ENCODE results near the gene ESD.

GRCh38 chr13:46799139-46799538, 2.2 kb upstream of the ESD start:
- TF ChIP-seq, protein P1, sequence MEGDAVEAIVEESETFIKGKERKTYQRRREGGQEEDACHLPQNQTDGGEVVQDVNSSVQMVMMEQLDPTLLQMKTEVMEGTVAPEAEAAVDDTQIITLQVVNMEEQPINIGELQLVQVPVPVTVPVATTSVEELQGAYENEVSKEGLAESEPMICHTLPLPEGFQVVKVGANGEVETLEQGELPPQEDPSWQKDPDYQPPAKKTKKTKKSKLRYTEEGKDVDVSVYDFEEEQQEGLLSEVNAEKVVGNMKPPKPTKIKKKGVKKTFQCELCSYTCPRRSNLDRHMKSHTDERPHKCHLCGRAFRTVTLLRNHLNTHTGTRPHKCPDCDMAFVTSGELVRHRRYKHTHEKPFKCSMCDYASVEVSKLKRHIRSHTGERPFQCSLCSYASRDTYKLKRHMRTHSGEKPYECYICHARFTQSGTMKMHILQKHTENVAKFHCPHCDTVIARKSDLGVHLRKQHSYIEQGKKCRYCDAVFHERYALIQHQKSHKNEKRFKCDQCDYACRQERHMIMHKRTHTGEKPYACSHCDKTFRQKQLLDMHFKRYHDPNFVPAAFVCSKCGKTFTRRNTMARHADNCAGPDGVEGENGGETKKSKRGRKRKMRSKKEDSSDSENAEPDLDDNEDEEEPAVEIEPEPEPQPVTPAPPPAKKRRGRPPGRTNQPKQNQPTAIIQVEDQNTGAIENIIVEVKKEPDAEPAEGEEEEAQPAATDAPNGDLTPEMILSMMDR (IDR thresholded peaks at IDR 0.05): no peak
- no peak for TF ChIP-seq POLR2A (IDR thresholded peaks at IDR 0.05)
- TF ChIP-seq POLR2AphosphoS5 (IDR thresholded peaks at IDR 0.05): no peak
